GM12872 (cell line): Measurements from ENCODE around the gene FMNL3.

ENCODE experiments used
- CTCF ChIP-seq: IDR thresholded peaks from 3 replicates; pipeline ENCODE4 v1.5.1; 2011; ENCODE audit warnings: low read depth, mild to moderate bottlenecking, low read length, moderate library complexity; ENCODE audit not compliant: insufficient read depth

The FMNL3 gene

GRCh38 chr12:49689237-49689636 is 18.0 kb downstream of the FMNL3 start:
- TF ChIP-seq CTCF: no peak

- no peak for TF ChIP-seq CTCF
These were observed 19.3 kb downstream of the FMNL3 start for GRCh38 chr12:49687941-49688340.

- TF ChIP-seq CTCF: no peak
These were observed 22.8 kb downstream of the FMNL3 start for GRCh38 chr12:49684310-49684854.

GRCh38 chr12:49683599-49684309 is 23.5 kb downstream of the FMNL3 start:
- no peak for TF ChIP-seq CTCF

- TF ChIP-seq CTCF: no peak
These were observed 27.1 kb downstream of the FMNL3 start for GRCh38 chr12:49680075-49680474.

- no peak for TF ChIP-seq CTCF
These were observed 28.5 kb downstream of the FMNL3 start for GRCh38 chr12:49678711-49679110.

- TF ChIP-seq CTCF: no peak
These were observed 32.1 kb downstream of the FMNL3 start for GRCh38 chr12:49675137-49675536.
